ENCODE measurements around the gene C14orf132.

C14orf132 gene

GRCh38 chr14:96083667-96084320 lies 44.6 kb downstream of the C14orf132 start:
- no peak for DNase-seq (ENCODE audit: low spot score)

GRCh38 chr14:96084796-96085195 lies 45.6 kb downstream of the C14orf132 start:
- DNase-seq (ENCODE audit: low spot score) = no peak

DNA sequence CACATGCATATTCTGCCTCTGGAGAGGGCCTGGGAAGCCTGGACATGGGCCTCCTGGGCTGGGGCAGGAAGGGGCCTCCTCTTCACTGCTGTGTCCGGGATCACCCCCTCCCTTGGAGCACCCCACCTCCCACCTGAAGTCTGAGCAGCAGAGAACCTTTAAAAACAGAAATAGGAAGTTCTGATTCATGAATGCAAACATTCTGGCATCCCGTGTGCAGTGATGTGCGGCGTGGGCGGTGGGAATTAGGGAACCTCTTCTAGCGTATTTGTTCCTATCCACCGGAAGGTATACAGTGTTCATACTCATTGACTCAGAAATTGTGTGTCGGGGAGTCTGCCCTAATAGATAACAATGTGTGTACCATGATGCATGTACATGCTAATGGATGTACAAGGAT lies 46.2 kb downstream of the C14orf132 start:
- no peak for DNase-seq (ENCODE audit: low spot score)

DNA sequence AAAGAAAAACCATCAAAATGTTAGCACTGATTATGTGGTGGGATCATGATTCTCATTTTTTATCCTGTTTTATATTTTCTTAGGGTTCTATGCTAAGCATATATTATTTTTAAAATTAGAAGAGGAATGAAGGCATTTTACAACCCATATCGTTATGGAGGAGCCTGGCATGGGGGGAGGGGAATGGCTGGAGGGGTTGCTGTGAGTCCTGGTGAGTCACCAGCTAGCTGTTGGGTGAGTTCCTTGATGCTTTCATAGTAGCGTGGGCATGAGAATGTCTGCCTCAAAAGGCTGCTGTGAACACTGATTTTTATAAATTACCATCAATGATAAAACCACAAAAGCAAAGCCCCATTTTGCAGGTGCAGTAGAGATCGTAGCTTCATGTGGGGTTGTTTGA lies 46.9 kb downstream of the C14orf132 start:
- DNase-seq (ENCODE audit: low spot score) = peak; percentile 43

DNA sequence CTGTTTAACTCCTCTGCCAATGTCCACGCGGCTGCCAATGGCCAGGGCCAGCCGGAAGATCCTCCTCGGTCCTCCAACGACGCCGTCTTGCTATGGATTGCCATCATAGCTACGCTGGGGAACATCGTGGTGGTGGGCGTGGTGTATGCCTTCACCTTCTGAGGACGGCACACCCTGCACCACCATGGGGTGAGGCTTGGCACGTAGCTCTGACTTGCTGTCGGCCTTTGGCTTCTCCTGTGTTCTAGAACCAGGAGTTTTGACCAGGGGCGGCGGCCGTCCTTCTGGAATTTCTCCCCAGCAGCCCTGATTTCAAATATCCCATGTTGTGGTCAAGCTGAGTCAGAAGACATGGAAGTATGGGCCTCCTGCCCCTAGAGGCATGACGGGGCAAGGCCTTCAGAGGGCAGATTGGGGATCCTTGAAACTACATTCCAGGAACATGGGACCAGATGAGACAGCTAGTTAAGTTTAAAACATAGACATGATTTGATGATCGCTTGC lies 47.5 kb downstream of the C14orf132 start:
- DNase-seq (ENCODE audit: low spot score) = no peak

DNA sequence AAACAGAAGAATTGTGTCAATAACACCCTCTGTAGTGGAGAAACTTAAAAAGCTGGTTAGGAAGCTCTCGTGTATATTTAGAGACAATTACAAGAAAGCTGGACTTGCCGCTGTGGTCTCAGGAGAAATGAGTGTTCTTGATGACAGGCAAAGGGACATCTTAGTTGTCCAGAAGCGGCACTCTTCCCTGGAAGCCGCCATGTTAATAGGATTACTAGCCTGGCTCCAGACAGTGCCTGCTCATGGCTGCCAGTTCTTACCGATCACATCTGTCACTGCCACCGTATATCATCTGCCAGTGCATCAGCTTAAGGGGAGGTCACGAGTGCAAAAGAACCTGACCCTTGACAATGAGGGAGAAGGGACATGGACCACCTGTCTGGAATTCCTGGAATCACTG lies 48.9 kb downstream of the C14orf132 start:
- no peak for DNase-seq (ENCODE audit: low spot score)

DNA sequence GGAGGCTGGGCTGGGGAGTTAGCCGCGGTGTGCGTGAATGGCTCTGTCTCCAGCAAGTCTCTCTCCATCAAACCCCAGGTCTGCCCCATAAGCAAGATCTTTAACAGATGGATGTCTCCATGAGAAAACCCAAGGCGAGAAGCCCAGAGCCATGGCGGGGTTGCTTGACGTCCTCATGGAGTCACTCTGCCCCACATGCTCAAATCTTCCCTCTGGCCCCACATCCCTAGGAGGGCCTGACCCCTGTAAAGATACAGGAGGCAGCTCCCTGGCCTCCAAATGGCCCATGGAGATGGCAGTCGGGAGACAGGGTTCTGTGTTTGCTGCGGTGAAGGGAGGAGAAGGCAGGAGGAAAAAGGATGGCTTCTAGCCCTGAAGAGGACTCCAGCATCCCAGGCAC lies 49.3 kb downstream of the C14orf132 start:
- DNase-seq (ENCODE audit: low spot score) = no peak

GRCh38 chr14:96088911-96089310 lies 49.7 kb downstream of the C14orf132 start:
- DNase-seq (ENCODE audit: low spot score) = no peak

DNA sequence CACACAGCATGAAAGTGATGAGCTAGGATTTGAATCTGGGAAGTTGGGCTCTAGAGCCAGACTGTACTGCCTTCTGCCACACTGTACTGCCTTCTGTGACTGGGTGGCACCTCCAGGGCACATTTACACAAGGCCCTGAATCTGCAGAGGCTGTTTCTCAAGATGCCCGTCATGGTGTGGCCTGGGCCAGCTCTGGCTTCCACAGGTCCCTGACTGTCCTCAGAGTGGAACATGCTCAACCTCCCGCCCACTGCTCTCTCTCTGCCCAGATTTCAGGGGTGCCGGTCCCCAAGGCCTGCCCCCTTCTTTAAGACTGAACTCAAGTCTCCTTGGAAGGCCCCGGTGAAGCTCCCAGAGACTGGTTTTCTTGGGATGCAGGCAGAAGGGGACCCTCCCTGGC lies 50.2 kb downstream of the C14orf132 start:
- no peak for DNase-seq (ENCODE audit: low spot score)

DNA sequence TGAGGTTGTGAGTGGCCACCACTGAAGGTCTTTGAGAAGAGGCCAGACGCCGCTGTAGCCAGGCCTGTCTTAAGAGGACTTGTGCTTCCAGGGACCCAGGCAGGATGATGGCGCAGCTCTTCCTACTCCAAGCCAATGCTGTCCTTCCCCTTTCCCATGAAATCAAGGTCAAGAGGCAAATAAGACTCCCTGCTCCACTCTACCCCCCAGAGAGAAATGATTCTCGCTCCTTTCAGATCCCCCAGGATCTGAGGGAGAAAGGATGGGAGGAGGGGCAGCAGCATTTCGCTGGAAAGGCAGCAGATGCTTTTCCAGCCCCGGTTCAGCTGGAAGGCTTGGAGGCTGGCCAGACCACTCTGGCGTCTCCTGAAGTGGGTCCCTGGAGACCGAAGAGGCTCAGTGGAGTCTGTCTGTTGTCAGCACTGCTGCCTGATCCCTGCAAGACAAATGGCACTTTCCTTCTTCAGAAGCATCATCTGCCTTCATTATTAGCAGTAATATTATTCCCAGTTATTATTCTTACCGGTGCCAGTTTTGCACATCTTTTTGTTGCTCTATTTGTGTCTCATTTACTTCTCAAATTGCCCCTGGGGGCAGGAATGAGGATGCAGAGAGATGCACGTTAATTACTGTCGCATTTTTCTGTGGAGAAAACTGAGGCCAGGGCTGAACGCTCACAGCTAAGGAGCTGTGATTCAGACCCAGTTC lies 51.4 kb downstream of the C14orf132 start:
- peak; percentile 69 for DNase-seq (ENCODE audit: low spot score)

- peak; percentile 40 for DNase-seq (ENCODE audit: low spot score)
Observed at GRCh38 chr14:96091149-96091693, 52.1 kb downstream of the C14orf132 start.

GRCh38 chr14:96091941-96092411 lies 52.8 kb downstream of the C14orf132 start:
- DNase-seq (ENCODE audit: low spot score) = no peak

DNA sequence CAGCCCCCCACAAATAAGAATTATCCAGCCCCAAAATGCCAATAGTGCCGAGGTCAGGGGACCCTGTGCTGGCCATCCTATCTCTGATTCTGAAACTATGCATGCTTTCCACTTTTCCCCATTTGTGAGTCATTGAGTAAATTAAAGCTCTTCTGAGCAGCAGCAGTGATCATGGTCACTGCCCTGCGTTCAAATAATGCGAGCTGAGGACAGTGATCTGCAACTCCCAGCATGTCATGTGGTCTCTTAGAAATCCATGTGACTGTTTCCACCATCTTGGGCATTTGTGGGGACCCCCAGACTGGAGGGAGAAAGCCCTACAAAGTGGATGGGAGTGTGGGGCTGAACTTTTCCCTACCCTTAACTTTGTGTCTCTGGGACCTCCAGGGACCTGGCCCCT lies 53.8 kb downstream of the C14orf132 start:
- no peak for DNase-seq (ENCODE audit: low spot score)

GRCh38 chr14:96094211-96094610 lies 55.0 kb downstream of the C14orf132 start:
- no peak for DNase-seq (ENCODE audit: low spot score)

DNA sequence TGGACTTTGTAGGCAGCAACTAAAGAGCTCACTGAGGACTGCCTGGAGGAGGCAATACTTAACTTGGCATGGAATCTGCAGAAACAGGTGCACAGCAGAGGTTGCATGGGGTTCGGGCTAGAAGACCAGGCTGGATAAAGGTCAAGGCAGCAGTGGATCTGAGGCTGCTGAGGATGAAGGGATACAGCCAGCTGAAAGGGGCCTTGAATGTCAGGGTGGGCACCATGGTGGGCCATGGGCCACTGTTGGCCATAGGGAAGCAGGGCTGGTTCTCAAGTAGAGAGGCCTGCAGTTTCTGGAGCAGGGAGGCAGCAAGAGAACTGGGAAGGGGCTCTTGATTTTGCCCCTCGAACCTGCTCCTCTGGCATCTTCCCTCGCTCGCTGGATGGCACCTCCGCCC lies 55.5 kb downstream of the C14orf132 start:
- no peak for DNase-seq (ENCODE audit: low spot score)

- no peak for DNase-seq (ENCODE audit: low spot score)
Observed at GRCh38 chr14:96095058-96095457, 55.9 kb downstream of the C14orf132 start.

DNA sequence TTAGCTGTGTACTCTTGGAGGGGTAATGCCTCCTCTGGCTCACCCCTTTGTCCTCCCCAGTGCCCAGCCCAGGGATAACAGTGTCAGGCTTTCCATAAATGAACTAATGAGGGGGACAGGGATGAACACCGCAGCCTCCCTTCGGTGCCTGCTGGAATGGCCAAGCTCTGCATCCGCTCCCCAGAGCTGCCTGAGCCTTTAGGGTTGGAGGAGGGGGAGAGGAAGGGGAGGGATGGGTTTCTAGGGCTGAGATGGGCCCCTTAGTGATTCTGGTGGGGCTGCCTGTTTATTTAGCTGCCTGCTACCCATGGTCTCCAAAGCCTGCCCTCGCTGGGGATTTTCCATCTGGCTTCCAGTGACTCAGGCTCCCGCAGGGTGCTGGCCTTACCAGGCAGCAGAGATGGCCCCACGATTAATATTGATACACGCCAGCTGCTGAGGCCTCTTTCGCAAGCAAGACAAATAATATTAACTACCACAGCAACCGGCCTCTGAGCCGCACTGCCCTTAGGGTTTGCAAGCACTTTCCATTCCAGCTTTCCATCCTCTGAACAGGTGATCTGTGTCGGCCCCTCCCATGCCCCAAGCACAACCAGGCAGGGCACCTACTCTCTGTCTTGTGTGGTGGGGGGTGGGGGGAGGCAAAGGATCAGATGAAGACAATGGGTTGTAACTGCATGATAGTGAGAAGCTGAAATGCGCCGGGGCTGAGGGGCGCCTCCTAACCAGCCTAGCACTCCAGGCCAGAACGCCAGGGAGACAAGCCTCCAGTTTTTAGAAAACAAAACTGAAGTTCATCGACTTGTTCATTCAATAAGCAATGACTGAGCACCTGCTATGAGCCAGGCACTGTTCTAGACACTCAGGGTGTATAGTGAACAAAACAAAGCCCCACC lies 56.7 kb downstream of the C14orf132 start:
- DNase-seq (ENCODE audit: low spot score) = no peak

GRCh38 chr14:96096639-96097610 lies 57.8 kb downstream of the C14orf132 start:
- DNase-seq (ENCODE audit: low spot score) = no peak

GRCh38 chr14:96097752-96098151 lies 58.6 kb downstream of the C14orf132 start:
- no peak for DNase-seq (ENCODE audit: low spot score)

DNA sequence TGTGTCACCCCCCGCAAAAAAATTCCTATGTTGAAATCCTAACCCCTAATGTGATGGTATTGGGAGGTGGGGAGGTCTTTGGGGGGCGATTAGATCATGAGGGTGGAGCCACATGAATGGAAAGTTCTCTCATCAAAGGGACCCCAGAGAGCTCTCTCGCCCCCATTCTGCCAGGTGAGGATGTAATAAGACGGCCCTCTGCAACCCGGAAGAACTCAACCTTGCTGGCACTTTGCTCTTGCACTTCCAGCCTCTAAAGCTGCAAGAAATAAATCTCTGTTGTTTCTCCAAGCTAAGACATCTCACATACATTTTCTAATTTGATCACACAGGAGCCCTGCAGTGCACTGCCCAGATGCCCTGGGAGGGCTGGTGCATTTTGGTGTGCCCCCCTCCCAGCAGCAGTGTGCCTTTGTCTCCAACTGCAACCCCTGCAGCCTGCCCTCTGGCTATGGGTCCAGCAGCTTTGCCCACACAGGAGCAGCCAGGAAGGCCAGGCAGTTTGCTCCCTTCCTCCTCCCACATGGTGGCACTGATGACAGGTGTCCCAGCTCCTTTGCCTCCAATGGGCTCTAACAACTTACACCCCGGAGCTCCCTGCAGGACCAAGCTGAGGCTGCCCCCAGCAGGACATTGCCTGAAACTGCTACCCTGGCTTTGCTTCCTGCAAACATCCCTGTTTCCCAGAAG lies 59.3 kb downstream of the C14orf132 start:
- peak; percentile 88 for DNase-seq (ENCODE audit: low spot score)
